ENCODE results near the gene TMEM247.

Gene TMEM247

DNA sequence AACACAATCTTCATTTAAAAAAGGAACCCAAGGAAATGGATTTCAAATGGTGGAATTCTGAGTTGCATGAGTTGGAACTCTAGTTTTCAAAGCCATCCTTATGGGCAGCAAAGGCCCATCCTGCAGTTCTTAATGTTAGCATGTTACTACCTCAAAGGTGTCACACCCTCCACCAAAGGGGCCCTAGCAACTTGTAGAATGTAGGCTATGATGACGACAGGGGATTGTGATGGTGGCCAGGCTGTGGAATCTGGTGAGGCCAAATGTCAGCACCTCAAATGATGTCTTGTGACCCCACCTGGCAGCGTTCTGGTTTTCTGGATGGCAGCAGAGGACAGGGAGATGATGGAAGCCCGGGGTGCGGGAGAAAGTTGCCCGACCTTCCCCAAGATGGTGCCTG, at the start of gene TMEM247:
Gene TMEM247 (plus strand): TSS at position 301 of the 400 bp plus-strand sequence.
- DNase-seq (ENCODE audit: low read depth in 2 of 2) = no peak

DNA sequence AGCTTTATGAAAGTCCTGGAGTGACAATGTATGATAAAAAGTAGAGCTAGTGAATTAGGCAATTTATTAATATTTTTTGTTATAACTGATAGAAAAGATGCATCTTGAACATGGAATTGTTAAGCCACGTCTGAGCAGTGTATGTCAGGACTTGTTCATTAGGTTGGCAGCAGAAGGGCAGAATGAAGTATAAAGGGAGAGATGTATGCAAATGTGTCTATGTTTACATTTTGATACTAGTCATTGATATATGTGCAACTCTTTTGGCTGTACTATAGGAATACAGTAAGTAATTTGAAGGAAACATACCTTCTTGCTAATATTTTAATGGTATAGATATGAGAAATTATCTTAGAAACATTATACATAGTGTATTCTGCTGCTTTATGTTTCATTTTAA, 49.0 kb upstream of the TMEM247 start:
- DNase-seq (ENCODE audit: low read depth in 2 of 2) = no peak

DNA sequence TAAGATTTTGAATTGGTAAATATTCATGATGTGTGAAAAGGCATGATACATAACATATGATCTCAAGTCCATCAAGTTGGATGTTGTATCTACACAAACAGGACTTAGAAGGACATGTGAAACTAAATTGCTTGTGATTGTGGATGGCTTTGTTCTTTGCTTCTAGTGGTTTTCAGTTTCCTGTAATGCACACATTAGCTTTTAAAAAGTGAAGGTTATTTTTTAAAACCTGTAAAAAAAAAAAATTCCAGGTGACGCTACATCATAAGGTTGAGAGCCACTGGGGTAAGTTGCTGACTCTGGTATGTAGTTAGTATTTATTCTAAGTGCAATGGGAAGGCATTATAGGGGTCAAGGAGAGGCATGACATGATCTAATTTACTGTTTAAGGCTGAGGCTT, 48.4 kb upstream of the TMEM247 start:
- DNase-seq (ENCODE audit: low read depth in 2 of 2) = no peak

DNA sequence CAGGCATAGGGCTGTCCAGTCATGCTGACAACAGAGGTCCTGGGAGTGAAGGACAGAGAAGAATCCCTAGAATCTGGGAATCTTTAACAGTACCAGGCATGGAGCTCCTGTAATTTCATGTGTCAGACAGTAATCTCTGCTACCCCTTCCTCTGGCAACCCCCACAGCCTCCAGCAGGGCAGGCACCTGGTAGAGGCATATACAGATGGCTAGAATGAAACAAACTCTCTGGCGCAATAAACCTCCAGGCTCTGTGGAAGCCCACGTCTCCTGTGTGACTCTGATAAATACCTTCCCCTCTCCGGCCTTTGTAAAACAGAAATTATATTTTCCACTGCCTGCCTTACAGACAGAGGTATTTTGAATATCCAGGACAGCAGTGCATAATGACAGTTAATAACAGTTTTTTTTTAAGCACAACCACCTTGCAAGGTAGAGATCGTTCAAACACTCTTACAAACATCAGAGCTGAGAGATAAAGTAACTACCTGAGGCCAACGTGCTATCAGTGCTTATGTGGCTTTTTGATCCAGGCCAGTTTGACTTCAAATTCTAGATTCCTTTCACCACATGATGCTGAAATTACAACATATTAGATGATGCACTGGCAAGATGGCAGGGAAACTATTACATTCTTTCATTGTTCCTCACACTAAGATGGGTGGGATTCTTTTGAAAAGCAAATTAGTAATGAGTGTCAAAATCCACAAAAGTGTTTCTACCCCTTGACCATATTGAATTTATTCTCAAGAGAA, 47.7 kb upstream of the TMEM247 start:
- DNase-seq (ENCODE audit: low read depth in 2 of 2) = no peak

DNA sequence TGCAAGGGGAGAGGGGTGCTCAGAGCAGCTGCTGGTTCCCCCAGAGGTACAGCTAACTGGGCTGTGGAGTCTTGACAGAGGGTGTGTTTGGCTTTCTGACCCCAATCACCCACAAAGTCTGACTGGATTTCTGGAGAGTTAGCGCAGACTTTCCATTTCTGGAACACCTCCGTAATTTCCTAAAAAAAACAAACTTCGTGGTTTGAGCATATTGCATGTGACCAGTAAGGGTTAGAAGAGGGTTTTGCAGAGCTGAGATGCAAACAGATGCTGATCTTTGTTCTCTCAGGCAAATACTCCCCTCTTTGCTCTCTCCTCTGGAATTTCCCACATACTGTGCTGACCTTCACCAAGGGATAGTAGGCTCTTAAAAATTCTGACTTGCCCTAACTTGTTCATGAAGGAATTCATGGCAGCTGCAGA, 44.5 kb upstream of the TMEM247 start:
- no peak for DNase-seq (ENCODE audit: low read depth in 2 of 2)

DNA sequence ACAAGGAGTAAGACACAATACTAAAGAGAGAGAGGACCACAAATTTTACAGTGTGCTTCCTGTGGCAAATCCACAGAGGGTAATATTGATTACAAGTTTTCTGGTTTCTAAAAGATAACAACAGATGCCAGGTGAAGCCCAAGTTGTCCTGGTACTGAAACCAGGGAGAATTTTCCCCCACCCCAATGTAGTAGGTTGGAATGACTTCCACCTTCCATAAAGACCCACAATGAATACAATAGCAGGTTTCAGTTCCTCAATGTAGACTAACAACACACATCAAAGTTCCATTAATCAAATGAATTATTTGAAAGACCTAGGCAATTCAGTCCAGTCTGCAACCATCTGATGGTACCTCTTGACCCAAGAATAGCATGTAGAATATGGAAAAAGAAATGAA, 44.0 kb upstream of the TMEM247 start:
- no peak for DNase-seq (ENCODE audit: low read depth in 2 of 2)

DNA sequence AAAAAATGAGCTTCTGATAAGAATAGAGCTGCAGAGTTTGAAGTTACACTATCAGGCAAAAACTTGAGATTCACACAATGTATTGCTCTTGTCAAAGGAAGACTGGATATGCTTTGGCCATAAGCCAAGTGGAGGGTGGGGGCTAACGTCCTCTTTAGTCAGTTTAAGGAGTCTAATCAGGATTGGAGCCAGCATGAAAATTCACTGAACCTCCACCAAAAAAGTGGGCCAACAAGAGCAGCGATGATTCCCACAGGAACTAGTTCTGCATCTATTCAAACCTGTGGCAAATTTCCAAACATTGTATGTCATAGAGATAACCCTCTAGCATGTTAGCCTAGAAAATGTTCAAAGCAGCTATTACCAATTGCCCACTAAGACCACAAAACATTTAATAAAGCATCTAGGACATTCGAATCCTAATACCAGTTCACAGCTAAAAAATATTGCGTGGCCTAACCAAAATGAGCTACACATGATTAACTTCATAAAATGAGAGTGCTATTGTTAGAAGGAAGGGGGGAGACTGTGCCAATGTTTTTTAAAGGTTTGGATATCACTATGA, 43.5 kb upstream of the TMEM247 start:
- no peak for DNase-seq (ENCODE audit: low read depth in 2 of 2)

DNA sequence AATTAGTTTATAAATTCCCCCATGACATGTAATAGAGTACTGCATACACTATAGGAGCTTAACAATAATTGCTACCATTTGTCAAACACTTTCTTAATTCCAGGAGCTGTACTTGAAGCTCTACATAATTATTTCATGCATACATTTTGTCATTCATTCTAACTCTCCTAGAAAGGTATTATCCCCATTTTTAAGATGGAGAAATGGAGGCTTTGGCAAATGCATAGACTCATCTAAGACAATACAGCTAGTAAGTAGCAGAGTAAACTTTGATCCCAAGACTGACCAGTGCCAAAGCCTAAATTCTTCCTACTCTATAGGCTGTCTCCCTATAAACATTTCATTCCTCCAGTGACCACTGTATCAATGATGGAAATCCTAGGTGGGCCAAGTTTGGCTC, 42.6 kb upstream of the TMEM247 start:
- DNase-seq (ENCODE audit: low read depth in 2 of 2) = no peak

DNA sequence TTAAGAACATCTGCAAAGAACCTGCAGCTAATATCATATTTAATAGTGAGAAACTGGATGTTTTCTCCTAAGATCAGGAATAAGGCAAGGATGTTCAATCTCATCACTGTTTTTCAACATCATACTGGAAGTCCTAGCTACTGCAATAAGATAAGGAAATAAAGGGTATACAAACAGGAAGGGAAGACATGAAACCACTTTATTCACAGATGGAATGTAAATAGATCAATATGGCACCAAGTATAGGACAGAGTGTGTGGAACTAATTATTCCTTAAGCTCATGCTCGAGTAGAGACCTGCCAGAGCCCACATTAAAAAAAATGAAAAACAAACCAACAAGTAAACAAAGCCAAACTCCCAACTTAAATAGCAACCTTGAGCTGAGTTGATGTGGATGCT, 41.3 kb upstream of the TMEM247 start:
- DNase-seq (ENCODE audit: low read depth in 2 of 2) = no peak

DNA sequence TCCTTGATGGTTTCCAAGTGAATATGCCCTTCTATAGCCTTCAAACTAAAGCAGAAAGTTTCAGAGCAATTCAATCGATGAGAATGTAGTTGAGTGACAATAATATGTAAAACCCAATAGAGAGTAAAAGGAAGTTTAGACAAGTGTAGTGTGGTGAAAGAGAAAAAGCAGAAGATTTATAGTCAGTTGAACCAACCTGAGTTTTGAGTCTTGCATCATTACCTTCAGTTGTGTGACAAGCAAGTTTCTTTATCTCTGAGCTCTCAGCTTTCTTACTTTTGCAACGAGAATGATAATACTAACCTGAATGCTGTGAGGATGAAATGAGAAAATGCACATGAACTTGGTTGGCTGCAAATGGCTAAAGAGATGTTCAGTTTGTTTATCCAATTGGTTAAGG, 40.6 kb upstream of the TMEM247 start:
- no peak for DNase-seq (ENCODE audit: low read depth in 2 of 2)

DNA sequence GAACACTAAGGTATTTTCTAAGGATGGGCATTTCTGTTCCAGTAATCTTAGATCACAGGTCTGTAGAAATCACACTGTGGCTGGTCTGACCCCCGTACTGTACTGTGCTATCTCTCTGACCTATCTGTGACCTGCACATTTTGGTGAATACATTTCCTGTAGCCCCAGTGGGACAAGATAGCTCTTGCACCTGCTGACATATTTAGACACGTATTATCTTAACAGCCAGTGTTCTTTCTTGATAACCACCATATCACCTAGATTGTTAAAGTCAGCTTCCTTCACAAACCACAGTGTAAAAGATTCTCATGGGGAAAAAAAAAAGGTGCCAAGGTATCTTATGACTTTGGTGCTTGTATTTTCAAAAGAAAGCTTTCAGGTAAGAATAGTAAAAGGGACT, 39.8 kb upstream of the TMEM247 start:
- DNase-seq (ENCODE audit: low read depth in 2 of 2) = no peak

DNA sequence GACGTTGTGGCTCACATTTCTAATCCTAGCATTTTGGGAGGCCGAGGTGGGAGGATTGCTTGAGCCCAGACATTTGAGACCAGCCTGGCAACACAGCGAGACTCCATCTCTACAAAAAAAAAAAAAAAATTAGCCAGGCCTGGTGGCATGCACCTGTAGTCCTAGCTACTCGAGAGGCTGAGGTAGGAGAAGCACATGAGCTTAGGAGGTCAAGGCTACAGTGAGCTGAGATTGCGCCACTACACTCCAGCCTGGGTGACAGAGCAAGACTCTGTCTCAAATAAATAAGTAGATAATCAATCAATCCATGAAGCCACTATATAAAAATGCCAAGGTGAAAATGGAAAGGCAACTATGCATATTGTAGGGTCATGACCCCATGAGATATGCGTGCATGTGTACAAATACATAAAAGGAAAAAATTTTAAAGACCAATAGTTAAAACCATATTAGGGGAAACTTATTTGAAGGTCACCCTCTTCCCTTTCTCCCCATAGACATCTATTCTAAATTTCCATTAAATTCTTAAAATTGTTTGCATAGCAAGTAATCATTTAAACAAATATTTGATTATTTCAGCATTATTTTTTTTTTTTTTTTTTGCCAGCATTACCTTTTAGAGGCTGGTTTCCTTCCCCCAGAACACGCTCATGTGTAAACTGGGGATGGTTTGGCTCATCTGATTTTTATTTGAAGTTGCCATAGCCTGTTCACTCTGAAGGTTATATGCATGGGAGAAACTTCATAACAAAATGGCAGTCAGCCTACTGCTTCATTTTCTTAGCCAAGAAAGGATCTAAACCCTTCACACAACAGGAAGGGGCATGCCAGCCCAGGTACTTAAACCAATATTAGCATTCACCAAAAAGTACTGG, 37.3 kb upstream of the TMEM247 start:
- DNase-seq (ENCODE audit: low read depth in 2 of 2) = no peak

DNA sequence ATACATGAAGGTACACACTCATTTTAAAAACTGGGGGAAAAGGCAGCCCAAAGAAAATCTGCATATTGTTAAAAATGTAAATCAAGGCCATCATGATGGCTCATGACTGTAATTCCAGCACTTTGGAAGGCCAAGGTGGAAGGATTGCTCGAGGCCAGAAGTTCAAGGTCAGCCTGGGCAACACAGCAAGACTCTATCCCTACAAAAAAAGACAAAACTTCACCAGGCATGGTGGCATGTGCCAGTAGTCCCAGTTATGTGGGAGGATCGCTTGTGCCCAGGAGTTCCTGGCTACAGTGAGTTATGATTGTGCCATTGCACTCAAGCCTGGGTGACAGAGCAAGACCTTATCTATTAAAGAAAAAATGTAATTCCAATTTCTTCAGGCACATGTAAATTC, 34.6 kb upstream of the TMEM247 start:
- no peak for DNase-seq (ENCODE audit: low read depth in 2 of 2)

DNA sequence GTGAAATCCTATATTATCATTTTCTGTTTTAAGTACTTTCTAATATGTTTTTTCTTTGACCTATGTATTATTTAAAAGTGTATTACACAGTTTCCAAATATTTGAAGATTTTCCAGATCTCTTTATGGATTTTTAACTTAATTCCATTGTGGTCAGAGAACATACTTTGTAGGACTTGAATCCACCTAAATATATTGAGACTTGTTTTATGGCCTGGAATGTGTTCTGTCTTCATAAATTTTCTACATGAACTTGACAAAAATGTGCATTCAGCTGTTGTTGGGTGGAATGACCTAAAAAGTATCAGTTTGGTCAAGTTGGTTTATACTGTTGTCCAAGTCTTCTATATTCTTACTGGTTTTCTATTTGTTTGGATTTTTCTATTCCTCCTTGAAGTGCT, 33.8 kb upstream of the TMEM247 start:
- no peak for DNase-seq (ENCODE audit: low read depth in 2 of 2)

DNA sequence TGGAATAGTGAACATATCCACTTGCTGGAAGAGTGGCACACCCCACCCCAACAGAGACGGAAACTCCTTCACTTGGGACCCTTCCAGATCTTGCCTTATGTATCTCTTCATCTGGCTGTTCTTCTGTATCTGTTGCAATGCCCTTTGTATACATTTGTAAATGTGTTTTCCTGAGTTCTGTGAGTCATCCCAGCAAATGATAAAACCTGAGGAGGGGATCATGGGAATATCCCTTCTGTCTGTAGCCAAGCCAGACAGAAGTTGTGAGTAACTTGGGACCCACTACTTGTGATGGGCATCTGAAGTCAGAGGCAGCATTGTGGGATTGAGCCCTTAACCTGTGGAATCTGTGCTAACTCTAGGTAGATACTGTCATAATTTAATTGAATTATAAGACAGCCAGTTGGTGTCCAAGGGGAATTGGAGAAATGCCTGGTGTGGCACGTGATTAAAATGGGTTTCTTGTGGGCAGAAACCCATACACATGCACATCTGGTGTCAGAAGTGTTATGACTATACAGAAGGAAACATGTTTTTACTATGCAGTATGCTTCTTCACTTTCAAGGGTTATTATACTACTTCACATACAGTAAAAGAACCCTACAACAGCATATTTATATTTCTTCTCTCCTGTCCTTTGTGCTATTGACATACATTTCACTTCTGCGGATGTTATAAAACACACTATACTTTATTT, 32.3 kb upstream of the TMEM247 start:
- DNase-seq (ENCODE audit: low read depth in 2 of 2) = no peak

DNA sequence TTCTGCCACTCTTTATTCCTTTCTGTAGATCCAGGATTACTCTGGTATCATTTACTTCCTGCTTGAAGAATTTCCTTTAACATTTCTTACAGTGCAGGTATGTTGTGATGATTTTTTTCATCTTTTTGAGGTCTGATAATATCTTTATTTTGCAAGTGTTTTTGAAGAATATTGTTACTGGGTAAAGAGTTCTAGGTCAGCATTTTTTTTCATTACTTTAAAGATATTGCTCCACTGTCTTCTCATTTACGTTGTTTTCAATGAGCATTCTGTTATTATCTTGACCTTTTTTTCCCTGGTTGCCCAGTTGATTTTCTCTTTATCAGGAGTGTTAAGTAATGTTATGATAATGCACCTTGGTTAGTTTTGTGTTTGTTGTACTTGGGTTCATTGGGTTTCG, 31.7 kb upstream of the TMEM247 start:
- no peak for DNase-seq (ENCODE audit: low read depth in 2 of 2)

DNA sequence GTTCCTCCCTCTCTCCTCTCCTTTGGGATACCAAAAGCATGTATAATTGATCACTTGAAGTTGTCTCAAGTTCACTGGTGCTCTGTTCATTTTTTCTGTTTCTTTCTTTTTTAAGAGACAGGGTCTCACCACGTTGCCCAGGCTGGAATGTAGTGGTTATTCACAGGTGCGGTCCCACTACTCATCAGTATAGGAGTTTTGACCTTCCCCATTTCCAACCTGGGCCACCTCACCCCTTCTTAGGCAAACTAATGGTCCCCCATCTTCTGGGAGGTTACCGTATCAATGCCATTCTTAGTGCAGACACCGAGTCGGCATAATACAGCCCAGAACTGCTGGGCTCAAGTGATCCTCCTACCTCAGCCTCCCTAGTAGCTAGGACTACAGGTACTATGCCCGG, 31.3 kb upstream of the TMEM247 start:
- DNase-seq (ENCODE audit: low read depth in 2 of 2) = no peak

DNA sequence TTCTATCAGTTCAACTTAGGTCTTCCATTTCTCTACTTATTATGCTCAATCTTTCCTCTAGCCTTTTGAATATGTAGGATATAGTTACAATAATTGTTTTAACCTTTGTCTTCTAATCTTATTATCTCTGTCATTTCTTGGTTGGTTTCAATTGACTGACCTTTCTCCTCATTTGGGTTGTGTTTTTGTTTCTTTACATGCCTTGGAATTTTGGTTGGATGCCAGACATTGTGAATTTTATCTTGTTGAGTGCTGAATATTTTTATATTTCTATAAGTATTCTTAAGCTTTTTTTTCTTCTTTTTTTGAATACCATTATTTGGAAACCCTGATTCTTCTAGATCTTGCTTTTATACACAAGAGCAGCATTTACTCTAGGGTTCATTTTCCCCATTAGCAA, 30.7 kb upstream of the TMEM247 start:
- no peak for DNase-seq (ENCODE audit: low read depth in 2 of 2)

DNA sequence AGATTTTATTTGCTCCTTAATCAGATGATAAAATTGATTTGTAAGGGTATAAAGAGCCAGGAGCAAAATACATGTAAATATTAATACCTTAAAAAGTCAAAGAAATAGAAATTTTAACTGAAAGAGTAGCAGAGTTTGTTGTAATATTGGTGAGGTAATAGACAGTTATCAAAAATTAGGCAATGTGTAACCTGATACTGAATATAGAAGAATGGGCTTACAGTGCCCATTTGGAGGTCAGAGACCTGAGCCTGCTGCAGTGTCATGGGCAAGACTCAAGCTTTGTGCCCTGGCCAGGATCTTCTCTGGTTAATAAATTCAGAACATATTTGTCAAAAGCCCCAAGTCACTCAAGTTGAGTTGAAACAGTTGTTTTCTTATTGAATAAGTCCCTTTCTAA, 29.7 kb upstream of the TMEM247 start:
- no peak for DNase-seq (ENCODE audit: low read depth in 2 of 2)

DNA sequence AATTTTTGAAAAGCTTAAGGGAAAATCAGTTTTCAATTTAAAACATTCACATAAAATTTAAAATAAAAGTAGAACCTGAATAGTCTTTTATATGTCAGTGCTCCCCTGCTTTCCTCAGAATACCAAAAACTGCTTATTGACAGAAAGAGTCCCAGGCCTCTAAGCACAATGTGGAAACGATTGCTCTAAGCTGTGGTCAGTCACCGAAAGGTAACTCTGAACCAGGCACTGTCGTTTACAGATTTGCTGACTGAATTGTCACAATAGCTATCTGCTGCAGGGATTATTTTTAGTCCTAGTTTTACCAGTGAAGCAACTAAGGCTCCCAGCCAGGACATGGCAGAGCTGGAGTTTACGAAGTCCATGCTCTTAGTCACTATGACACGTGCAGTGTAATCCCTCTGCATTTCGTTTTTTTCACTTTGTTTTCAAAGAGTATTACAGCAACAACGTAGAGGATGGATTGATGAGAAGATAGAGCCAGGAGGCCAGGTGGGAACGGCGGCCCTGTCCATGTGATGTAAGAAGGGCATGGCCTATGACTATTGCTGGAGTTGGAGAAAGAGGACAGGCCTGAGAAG, 28.1 kb upstream of the TMEM247 start:
- no peak for DNase-seq (ENCODE audit: low read depth in 2 of 2)

DNA sequence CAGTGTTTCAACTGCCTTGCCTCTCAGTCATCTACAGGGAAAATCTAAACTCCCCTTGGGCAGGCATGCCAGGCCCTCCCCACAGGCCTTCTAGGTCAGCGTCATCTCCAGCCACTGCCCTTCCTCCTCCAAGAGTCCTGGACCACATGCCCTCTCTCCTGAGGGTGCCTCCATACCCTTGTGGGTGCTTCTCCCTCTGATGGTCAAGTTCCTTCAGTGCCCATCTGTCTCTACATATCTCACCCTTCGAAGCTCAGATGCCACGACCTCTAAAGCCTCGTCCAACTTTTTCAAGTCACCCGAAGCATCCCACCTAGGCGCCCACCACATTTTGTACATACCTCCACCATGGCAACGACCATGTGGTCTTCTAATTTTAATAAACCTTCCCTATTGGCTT, 22.6 kb upstream of the TMEM247 start:
- DNase-seq (ENCODE audit: low read depth in 2 of 2) = no peak

All from activated CD8-positive, alpha-beta memory T cell treated with anti-CD3 and anti-CD28 coated beads for 4 hours (primary cell).